IPS-18c (cell line): ENCODE results near the gene CDH15.
"Not testable (repeated sequence)": the region's sequence is repeated elsewhere in the genome, so short reads cannot be mapped to it uniquely, and the experiment has no call there.

Experiments
- H3K4me3 ChIP-seq: 2 replicates; pipeline ENCODE4 v1.7.0; 2013; ENCODE audit warnings: low read depth, mild to moderate bottlenecking, low read length, moderate library complexity; ENCODE audit not compliant: insufficient read depth
- H3K9me3 ChIP-seq: one replicate; pipeline ENCODE4 v1.6.1; 2013; ENCODE audit warnings: mild to moderate bottlenecking, low read length, moderate library complexity; ENCODE audit not compliant: control insufficient read depth, insufficient read depth

CDH15 gene

GRCh38 chr16:89190150-89190958 lies 18.8 kb downstream of the CDH15 start:
- H3K4me3 ChIP-seq = no peak overlapping the region

DNA sequence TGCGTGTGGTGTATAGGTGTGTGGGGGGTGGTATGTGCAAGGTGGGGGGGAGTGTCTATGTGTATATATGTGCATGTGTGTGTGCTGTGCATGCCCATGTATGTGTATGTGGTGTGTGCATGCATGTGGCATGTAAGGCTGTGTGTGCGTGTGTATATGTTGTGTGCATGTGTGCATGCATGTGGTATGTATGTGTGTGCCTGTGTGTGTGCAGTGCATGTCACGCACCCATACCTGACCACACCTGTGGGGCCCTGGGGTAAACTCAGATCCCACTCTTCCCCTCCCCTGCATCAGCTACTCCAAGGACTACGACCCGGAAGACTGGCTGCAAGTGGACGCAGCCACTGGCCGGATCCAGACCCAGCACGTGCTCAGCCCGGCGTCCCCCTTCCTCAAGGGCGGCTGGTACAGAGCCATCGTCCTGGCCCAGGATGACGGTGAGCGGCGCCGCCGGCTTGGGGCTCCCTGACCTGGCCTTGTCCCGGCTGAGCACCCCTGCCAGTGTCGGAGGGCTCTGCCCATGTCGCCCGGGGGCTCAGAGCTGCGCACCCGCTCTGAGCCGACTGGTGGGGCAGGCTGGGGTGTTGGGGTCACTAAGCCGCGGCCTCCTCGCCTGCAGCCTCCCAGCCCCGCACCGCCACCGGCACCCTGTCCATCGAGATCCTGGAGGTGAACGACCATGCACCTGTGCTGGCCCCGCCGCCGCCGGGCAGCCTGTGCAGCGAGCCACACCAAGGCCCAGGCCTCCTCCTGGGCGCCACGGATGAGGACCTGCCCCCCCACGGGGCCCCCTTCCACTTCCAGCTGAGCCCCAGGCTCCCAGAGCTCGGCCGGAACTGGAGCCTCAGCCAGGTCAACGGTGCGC lies 19.7 kb downstream of the CDH15 start:
- no peak overlapping the region for H3K4me3 ChIP-seq
- H3K9me3 ChIP-seq = no peaks in the 10 kb centered on the region

More at GRCh38 chr16:89190150-89190958, 18.8 kb downstream of the CDH15 start:
- no peaks in the 10 kb centered on the region for H3K9me3 ChIP-seq

- H3K9me3 ChIP-seq = no peaks in the 10 kb centered on the region
- H3K4me3 ChIP-seq = peak overlapping the region; percentile 55; the same call in 1 of the 2 replicates
Observed at GRCh38 chr16:89191901-89192185, 20.3 kb downstream of the CDH15 start.

GRCh38 chr16:89192186-89192955 lies 20.8 kb downstream of the CDH15 start:
- not testable (repeated sequence) for H3K9me3 ChIP-seq
- H3K4me3 ChIP-seq = peak overlapping the region; percentile 55; the same call in 1 of the 2 replicates

DNA sequence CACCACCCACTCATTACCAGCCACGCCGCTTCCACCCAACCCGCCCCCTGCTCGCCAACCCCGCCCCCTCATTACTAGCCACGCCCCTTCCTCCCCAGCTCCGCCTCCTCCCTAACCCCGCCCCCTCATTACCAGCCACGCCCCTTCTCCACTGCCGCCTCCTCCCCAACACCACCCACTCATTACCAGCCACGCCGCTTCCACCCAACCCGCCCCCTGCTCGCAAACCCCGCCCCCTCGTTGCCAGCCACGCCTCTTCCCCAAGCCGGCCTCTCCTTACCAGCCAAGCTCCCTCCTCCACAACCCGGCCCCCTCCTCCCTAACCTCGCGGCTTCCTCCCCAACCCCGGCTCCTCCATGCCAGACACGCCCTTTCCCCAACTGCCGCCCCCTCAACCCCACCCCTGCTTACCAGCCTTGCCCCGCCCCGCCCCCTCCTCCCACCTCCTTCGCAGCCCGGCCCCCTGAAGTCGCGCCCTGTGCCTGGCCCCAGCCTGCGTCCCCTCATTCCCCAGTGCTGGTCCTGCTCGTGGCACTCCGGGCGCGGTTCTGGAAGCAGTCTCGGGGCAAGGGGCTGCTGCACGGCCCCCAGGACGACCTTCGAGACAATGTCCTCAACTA lies 21.5 kb downstream of the CDH15 start:
- H3K4me3 ChIP-seq = 0 out of 2 replicates have a peak overlapping the region, but pooled peaks have one; percentile 31
- no peaks in the 10 kb centered on the region for H3K9me3 ChIP-seq

- Histone ChIP-seq H3K9me3 (no peaks in the 10 kb centered on the region), H3K4me3 (0 out of 2 replicates have a peak overlapping the region, but pooled peaks have one; percentile 31)
Observed at GRCh38 chr16:89193576-89194293, 22.2 kb downstream of the CDH15 start.

GRCh38 chr16:89194340-89195311 lies 23.1 kb downstream of the CDH15 start:
- H3K4me3 ChIP-seq = no peak overlapping the region
- no peaks in the 10 kb centered on the region for H3K9me3 ChIP-seq

- no peak overlapping the region for H3K4me3 ChIP-seq
- no peaks in the 10 kb centered on the region for H3K9me3 ChIP-seq
Observed at GRCh38 chr16:89195521-89196171, 24.1 kb downstream of the CDH15 start.

DNA sequence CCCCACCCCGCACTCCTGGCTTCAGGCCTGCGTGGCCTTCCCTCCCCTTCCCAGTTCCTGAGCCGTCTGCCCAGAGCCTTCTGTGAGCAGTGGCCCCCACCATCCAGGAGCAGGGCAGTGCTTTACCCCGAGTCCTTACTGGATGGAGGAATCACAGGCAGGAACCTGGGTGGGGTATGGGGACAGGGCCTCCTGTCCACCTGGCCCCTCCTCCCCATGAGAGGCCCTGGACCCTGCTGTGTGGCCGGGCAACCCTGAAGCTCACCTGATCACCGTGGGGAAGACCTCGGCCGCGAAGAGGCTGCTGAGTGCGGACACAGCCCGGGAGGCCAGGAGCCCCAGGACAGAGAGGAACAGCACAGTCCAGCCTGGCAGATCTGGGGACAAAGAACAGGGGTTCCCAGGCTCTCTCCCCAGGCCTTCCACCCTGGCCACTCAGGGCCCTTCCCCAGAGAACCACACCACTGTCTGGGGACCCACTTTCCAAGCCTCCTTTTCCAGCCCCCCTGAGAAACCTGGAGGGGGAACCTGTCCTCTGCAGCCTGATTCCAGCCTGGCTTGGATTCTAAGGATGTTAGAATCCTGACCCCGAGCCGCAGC lies 25.6 kb downstream of the CDH15 start:
- H3K9me3 ChIP-seq = no peaks in the 10 kb centered on the region
- H3K4me3 ChIP-seq = no peak overlapping the region

GRCh38 chr16:89197633-89198416 lies 26.3 kb downstream of the CDH15 start:
- no peak overlapping the region for H3K4me3 ChIP-seq
- peaks cover 3% of the 10 kb centered on the region for H3K9me3 ChIP-seq

GRCh38 chr16:89198417-89199240 lies 27.1 kb downstream of the CDH15 start:
- Histone ChIP-seq H3K9me3 (peaks cover 3% of the 10 kb centered on the region), H3K4me3 (no peak overlapping the region)

DNA sequence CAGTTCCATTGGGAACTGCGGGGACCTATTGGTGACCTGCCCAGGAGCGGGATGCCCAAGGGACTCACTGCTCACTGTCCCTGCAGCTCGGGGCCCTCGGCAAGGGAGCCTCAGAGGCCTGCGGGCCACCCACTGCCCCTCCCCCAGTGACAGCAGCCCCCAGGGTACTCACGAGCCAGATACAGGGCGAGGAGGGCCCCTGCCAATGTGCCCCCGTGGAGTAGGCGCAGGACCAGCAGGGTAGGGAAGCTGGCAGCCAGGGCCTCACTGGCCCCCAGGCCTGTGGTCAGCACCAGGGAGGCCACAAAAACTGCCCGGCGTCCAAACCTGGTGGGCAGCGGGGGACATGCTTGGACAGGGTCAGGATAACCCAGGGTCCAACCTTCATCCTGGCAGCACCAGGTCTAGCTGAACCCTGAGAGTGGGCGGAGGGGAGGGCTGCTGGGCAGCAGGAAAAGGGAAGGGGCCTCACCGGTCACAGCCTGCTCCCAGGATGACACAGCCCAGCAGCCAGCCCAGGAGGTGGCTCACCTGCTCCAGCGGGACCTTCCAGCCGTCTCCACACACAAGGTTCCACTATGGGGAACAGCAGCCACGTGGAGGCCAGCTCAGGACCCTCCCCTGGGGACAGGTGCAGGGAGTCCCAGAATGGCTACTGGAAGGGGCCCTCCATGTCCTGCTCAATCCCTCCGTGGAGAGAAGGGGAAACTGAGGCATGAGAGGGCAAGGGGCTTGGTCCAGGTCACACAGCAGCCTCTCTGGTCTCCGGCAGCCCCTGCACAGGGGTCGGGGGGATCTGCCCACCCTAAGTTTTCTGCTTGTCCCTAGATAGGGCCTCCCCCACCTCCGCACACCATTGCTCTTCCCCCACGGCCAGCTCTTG lies 27.9 kb downstream of the CDH15 start:
- H3K9me3 ChIP-seq = peaks cover 3% of the 10 kb centered on the region
- peak overlapping the region; percentile 63; the same call in 1 of the 2 replicates for H3K4me3 ChIP-seq
